SKM-1 treated with dmso at 0.1 percent for 144 hours (cell line): ENCODE results near the gene C13orf46.
"Not testable (repeated sequence)": the region's sequence is repeated elsewhere in the genome, so short reads cannot be mapped to it uniquely, and the experiment has no call there.

Experiments
- DNase-seq: peaks from one replicate; lab custom pipeline; 2025; ENCODE audit not compliant: unreplicated experiment; lab: John Stamatoyannopoulos, UW

The C13orf46 gene

DNA sequence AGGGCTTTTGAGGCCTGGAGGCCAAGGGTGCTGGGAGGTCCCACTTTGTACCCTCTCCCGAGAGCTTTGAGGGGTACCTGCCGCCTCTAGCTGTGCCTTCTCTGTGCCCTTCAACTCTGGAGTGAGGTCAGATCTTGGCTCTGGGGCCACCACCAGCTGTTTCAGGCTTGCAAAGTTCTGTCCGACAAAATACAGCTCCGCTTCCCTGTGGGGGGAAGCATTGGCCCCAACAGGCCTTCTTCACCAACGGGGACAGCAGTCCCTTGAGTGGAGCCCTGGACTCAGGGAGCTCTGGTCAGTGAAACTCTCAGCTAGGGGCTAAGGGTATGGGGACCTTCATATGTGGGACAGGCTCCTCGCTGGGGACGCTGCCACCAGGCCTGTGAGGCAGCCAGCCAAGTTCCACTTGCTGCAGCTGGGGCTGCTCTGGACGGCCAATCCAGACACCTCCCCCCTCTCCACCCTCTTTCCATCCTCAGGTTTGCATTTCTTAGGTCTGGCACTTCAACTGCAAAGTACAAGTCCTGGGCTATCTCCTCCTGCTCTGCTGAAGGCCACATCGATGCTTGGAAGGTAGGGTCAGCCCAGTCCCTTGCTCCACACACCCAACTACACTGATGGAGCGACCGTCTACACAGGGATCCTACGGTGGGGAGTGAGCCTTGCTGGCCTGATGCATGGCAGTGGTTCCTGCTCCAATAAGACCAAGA, 46.8 kb downstream of the C13orf46 start:
- no peak for DNase-seq

DNA sequence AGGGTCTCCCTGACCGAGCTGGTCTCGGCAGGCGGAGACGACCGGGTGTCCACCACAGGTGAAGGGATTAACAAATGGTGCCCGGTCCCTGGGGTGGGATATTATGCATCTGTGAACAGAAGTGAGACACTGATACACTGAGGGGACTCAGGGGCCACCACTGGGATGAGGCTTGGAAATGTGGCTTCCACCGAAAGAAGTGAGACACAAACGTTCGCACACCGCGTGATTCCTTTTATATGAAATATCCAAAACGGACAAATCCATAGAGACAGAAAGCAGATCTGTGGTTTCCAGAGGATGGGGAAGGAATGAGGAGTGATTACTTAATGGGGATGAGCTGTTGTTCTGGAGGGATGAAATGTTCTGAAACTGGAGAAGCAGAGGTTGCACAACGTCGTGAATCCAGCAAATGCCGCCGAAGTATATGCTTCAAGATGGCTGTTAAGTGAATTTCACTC, 47.5 kb downstream of the C13orf46 start:
- no peak for DNase-seq

DNA sequence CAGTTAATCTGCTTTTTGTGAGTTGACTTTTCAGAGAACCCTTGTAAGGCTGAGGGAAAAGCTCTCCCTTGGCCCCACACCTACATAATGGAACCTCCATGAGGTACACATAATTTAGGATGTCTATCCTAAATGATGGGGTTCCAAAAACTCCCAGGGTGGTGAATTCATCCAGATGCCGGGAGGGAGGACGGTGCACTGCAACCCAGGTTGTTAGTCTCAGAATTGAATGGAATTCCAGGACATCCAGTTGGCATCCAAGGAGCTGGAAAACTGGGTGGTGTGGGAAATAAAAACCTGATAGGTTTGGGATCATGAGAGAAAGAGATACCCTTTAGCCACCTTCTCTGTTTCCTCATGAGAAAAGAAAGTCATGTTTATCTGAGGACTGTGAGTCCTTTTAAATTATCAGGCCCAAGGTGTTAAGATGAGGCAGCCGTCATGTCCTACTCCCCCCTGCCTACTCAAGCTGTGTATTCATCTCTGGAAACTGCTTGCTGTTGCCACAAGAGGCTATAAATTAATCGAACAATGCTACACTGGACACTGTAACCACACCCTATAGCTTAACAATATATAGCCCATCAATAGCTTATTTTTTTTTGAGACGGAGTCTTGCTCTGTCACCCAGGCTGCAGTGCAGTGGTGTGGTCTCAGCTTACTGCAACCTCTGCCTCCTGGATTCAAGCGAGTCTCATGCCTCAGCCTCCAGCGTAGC, 49.5 kb downstream of the C13orf46 start:
- DNase-seq: no peak

DNA sequence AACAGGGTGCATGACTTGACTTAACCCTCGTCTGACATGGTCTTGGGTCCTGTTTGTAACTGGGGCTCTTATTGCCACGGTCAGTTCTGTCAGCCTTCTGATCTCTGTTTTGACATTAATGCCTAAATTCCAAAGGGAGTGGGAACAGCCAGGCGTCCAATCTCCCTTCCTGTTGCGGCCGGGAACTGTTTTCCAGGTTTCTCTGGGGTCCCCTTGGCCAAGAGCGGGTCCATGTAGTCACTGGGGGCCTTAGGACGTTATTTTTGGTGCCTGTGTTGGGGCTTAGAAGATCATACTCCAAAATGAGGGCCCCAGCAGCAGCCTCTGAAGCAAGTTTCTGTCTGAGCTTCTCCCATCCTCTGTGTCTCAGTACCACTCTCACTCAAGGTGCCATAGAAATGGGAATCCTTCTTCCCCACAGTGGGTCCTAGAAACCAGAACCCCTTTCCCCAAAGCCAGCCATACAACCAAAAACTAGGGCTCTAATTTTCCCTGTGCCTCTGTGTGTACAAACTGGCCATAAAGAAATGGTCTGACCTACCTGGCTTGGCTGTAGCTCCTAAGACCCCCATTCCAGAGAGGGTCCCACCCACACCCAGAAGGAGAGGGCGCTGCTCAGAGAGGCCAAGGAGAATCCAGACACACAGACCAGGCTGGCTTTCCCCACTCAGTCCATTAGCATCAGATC, 50.4 kb downstream of the C13orf46 start:
- DNase-seq: no peak

DNA sequence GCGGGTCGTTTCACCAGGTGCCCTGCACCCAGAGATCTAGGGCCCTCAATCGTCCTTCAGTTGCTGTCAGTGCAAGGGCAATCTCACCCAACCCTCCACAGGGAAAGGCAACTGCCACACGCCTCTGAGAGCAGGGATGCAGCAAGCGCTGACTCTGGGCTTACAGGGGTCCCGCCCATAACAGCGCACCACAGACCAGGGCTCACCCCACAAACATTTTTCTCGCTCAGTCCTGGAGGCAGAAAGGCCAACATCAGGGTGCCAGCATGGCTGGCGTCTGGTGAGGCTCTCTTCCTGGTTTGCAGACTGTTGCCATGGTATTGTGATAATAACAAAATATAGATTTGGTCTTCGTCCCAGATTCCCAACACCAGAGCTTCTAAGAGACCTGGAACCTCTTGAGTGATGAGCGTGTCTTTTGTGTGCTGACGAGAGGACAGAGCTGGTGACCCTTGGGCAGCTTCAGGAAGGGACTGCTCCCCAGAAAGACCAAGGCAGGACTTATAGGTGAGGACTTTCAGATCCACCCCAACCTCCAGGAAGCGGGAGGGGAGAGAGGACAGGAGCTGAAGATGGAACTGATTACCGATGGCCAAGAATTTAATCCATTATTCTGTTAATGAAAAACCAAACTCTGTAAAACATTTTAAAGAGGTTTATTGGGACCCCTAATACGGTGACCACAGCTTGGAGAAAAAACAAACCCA, 51.3 kb downstream of the C13orf46 start:
- no peak for DNase-seq

DNA sequence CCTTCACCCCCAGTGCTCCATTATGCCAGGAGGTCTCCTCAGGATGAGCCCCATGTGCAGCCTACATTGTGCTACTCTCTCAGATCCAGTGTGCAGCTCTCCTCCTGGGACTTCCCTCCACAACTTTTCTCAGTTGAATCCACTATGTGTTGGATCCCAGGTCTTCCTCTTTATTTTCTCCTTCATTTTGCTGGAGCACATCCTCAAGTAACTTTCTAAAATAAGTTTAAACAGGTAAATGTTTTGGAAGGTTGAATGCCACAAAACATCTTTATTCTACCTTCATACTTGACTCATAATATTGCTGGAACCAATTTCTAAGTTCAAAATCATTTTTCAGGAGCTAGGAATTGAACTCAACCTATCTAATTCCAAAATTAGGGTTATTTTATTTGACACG, 52.1 kb downstream of the C13orf46 start:
- no peak for DNase-seq

DNA sequence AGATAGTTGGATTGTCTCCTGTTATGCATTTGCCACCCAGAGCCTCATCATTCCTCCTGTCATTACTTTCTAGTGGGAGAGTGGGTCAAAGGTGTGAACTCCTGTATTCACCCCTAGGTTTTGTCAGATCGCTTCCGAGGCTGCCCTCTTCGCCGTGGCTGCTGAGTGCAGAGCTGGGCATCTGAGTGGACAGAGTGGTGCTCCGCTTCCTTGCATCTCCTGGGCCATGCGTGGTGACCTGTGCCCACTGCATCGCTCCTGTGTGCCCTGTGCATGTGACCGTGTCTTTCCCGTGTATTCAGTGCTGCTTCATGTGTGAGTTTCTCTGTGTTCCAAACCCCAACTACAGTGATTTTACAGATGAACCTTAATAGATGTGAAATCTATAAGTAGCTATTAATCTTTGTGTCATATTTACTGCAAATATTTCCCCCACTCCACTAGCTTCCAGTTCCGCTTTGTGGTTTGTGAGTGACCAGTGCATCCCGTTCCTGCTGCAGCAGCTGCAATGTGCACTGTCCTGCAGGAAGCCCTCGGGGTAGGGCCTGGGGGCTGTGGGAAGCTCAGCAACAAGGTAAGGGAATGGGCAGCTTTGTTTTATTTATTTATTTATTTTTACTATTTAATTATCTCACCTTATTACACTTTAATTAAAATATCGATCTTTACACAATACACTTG, 53.1 kb downstream of the C13orf46 start:
- no peak for DNase-seq

DNA sequence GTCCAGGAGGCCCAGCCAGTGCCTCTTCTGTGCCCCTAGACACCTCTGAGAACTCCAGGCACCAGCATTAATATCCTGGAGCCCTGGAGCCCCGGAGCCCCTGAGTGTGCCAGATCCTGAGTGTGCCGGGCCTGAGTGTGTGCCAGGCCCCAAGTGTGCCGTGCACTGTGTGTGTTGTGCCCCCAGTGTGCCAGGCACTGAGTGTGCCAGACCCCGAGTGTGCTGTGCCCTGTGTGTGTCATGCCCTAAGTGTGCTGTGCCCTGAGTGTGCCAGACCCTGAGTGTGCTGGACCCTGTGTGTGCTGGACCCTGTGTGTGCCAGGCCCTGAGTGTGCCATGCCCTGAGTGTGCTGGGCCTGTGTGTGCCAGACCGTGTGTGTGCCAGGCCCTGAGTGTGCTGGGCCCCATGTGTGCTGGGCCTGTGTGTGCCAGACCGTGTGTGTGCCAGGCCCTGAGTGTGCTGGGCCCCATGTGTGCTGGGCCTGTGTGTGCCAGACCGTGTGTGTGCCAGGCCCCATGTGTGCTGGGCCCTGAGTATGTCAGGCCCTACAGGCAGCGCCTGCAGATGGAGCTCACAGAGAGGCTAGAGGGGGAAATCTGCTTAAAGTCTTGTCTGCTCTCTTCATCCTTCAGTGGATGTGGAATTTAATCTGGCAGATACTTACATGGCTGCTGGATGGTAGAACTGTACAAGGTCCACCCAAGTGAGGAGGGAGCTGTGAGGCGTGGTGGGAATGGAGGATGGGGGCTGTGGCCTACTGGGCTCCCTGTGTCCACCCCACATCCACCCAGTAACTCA, 53.9 kb downstream of the C13orf46 start:
- DNase-seq: no peak

DNA sequence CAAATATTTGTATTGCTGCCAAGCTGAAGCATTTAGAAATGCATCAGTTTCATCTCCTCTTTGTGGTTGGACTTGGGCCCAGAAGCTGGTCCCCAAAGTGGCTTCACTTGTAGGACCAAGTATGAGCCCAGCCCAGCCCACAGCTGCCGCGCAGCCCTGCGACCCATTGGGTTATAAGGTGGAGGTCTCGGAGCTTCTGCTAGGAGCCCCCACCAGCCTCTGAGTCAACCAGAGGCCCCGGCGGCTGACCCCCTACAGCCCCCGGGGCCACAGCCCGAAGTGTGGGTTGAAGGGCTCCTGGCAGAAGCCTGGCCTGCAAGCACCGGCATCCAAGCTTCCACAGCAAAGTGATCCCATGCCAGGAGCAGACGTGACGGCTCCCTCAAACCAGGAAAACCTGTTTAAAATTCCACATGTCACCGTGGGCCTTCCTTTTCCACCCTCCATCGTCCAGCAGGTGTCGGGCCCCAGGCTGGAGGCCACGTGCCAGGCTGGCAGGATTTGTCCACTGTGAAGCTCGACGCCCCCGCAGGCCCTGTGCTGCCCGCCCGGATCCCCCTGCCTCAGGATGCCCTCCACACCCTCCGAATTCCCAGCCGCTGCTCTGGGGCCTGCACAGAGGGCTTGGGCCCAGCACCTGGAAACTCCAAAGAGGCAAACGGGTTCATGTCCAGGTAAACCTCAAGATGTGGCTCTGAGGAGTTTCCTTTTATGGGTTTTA, 54.7 kb downstream of the C13orf46 start:
- no peak for DNase-seq

DNA sequence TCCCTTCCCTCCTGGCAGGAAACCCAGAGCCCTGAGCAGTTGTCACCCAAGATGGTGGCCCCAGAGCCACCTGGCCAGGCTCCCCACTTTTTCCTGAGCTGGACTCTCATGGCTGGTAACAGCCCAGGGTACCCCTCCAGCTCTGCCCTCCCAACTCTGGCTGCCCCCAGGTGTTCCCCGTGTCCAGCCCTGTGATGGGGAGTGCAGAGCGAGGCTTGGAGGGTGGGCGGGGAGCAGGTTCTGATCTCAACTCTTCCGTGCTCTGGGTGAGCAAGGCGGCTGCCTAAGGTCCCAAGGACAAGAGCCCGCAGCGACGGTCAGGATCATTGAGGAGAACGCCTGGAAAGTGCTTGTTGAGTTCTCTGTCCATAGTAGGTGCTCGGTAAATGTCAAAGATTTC, 55.3 kb downstream of the C13orf46 start:
- no peak for DNase-seq

DNA sequence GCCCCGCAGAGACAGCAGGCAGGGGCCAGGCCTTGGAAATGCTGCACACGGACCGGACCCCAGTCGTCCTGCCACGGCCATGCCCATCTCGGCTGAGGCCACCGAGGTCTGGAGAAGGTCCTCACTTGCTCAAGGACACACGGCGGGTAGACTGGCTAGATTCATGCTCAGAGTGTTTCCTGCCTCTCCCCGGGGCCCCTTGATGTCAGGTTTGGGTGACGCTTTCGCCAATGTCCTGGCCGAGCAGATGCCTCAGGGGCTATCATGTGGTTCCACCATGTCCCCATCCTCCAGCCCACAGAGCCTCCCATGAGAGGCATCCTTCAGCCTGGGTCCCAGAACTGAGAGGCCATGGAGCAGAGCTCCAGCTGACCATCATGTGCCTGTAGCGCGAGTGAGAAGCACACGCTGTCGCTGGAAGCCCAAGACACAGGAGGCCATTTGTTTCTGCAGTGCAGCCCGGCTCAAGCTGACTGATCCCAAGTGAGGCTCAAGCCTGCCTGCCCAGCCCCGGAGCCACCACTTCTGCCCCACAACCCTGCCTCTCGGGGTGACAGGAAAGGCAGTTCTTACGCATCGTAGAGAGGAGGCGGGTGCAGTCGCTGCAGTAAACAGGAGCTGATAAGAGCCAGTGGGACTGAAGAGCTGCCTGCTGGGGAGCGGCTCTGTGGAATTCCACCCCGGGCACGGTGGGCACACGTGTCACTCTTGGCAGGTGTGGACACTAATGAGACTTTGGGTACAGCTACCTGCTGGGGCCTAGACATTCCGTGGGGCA, 56.1 kb downstream of the C13orf46 start:
- DNase-seq: no peak

DNA sequence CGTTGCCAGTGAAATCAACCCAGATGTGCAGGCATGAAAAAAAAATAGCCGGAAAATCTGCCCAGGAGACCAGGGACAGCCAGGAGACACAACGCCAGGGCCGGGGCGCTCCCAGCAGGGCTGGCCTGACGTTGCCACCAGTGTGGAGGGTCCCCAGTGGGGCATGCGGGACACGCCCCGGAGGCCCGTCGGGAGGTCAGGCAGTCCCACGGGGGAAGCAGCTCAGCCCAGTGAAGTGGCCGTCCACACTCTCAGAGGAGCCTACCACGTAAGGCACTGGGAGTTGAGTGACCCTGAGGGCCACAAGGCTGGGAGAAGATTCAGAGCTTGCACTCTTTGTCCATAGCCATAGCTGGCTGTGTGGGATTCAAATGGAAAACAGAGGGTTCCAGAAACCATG, 56.8 kb downstream of the C13orf46 start:
- DNase-seq: no peak

DNA sequence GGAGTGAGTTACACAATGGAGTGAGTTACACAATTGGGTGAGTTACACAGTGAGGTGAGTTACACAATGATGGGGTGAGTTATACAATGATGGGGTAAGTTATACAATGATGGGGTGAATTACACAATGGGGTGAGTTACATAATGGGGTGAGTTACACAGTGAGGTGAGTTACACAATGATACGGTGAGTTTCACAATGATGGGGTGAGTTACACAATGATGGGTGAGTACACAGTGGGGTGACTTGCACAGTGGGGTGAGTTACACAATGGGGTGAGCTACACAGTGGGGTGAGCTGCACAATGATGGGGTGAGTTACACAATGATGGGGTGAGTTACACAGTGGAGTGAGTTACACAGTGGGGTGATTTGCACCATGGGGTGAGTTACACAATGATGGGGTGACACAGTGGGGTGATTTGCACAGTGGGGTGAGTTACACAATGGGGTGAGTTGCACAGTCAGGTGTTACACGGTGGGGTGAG, 57.5 kb downstream of the C13orf46 start:
- no peak for DNase-seq

DNA sequence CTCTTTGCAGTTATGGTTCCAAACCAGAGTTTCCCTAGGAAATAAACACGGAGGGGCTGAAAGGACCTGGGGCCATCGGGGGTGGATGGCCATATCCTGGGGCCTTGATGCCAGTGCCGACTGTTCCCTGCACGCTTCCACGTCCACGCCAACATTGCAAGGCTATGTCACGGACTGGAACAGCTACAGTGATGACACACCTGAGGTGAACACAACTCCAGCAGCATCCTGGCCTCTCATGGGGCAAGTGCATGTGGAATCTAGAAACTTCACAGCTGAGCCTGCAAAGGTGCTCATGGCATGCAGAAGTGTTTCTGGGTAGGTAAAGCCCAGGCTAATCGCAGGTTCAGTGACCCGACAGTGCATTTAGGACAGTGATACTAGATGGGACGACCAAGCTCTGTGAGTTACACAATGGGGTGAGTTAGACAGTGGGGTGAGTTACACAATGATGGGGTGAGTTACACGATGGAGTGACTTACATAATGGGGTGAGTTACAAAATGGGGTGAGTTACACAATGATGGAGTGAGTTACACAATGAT, 58.0 kb downstream of the C13orf46 start:
- DNase-seq: no peak

DNA sequence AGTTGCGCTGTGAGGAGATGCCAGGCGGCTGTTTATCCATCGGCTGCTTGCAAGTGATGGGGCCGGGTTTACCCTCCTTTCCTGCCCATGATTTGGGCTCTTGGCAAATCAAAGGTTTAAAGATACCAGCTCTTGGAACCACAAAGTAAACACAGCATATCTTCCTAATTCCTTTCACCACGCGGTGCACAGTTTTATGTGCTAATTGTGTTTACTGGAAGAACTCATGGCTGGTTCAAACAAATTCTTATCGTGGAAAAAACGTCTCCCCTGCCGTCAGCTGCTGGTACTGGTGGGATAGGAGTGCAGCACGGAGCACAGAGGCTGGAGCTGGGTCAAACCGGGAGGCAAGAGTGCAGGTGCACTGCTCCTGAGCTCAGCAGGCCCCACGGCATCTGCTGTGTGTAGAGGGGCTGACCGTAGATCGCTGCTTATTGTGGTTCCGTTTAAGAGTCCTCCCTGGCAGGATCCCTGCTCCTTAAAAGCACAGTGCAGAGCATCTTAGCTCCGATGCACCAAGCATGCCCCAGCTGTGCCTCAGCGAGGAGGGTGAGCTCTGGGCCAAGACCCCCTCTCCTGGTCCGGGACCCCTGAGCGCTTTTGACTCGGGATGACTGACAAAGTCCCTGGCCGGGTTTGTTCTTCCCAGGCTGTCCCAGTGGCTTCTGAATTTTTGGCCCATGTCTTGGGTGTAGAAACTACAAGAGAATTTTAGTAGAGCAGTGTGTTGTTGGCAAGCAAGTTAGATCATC, 58.7 kb downstream of the C13orf46 start:
- no peak for DNase-seq

DNA sequence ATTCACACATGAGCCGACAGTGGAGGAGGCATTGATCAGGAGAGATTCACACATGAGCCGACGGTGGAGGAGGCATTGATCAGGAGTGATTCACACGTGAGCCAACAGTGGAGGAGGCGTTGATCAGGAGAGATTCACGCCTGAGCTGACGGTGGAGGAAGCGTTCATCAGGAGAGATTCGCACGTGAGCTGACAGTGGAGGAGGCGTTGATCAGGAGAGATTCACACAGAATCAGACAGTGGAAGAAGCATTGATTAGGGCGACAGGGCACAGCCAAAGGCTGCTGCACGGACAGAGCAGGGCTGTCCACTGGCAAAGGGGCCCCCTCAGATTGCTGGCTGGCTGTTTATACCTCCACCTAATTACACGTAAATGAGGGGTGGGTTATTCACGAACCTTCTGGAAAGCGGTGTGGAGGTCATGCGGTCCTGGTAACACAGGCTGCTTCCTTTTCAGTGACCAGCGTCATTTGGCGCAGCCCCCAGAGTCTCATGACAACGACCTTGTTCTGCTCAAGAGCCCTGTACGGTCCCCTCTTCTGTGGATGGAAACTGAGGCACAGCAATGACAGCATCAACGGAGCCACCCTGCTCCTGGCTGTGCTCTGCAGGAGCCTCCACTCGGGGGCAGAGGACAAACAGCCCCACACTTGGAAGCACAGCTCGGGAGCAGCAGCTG, 59.4 kb downstream of the C13orf46 start:
- no peak for DNase-seq

DNA sequence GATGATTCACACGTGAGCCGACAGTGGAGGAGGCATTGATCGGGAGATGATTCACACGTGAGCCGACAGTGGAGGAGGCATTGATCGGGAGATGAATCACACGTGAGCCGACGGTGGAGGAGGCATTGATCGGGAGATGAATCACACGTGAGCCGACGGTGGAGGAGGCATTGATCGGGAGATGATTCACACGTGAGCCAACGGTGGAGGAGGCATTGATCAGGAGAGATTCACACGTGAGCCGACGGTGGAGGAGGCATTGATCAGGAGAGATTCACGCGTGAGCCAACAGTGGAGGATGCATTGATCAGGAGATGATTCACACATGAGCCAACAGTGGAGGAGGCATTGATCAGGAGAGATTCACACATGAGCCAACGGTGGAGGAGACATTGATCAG, 60.0 kb downstream of the C13orf46 start:
- not testable (repeated sequence) for DNase-seq
